ENCODE measurements around the gene RPS3. TPM values are rescaled to one million over a fixed set of nuclear protein-coding genes. Genes with fewer than 3 reads are reported as not detected.

Gene RPS3
- total and polyA plus RNA-seq, 2 of the 13 experiments (the other 11 are each of a cell fraction or from before 2014, with no cell fraction given) = 2,143 to 3,616 TPM

- H3K36me3 ChIP-seq (replicated peaks in 1 of 2; ENCODE audit: control insufficient read depth in 1 of 2, insufficient read depth in 2 of 2, low read length in 2 of 2) = no peaks in the 10 kb centered on the region
- intact Hi-C loops (cut with micrococcal nuclease; ENCODE audit: unreplicated experiment) = no loop called here
- H3K27ac ChIP-seq (ENCODE audit: extremely low read length, insufficient read depth, low read length) = peak overlapping the region; percentile 85
- H3K4me1 ChIP-seq (ENCODE audit: insufficient read depth, low read length) = peaks cover 75% of the 10 kb centered on the region
- WGBS (ENCODE audit: low lambda C conversion rate) = 68% methylated on average over 2 of the region's 4 CpGs
- no peak overlapping the region for H2AFZ ChIP-seq (ENCODE audit: low read length)
- peak overlapping the region; percentile 63 to 86 (median 84); a peak in 5 of 6 replicates for H3K4me3 ChIP-seq (replicated peaks in 1 of 3; ENCODE audit: insufficient read depth in 1 of 3, low read depth in 2 of 3, low read length in 3 of 3)
- H3K9me3 ChIP-seq (ENCODE audit: low read length) = no peaks in the 10 kb centered on the region
- H3K27me3 ChIP-seq (ENCODE audit: control insufficient read depth in 1 of 2, insufficient read depth in 2 of 2, low read length in 2 of 2) = peaks cover 1 to 4% of the 10 kb centered on the region in 2 experiments; a peak in 2 of 5 replicates
- peaks cover 55% of the 10 kb centered on the region for H3K79me2 ChIP-seq (ENCODE audit: insufficient read depth, low read length)
- peak overlapping the region; percentile 99 for H3K4me2 ChIP-seq (ENCODE audit: low read depth, low read length)
- in situ Hi-C loops (cut with HindIII; ENCODE audit: extremely low pct_ligation_motif_present, low pct_unique_long_range_greater_than_20kb) = no loop called here
- peak overlapping the region; percentile 85 for H3K9ac ChIP-seq (ENCODE audit: insufficient read depth, low read depth, low read length)
- peak; percentile 15 for FAIRE-seq
- no TSS peak for BruUV-seq (replicated peaks)
- ChIA-PET POLR2A (interaction anchor here (3.7 kb wide), 1 partner anchor 9 kb away, joined by 20 read pairs; no protein-coding TSS in a partner anchor), CTCF (ENCODE audit: low intra/inter-chr PET ratio, low total read pairs) (no interaction called here)
- ATAC-seq = peak; percentile 26
- DNase-seq (ENCODE audit: low spot score) = no peak
- peaks cover 32% of the 10 kb centered on the region; the same call in 1 of the 2 replicates for H4K20me1 ChIP-seq (ENCODE audit: insufficient read depth, low read length)
- no peak for TF ChIP-seq XBP1 (CRISPR knock-in tag; IDR thresholded peaks at IDR 0.05)
- TF ChIP-seq FOXP1 (IDR thresholded peaks at IDR 0.05) = no peak
- no peak for TF ChIP-seq FOXP1 (CRISPR knock-in tag; IDR thresholded peaks at IDR 0.05)
- TF ChIP-seq GLMP (CRISPR knock-in tag; IDR thresholded peaks at IDR 0.05; ENCODE audit: borderline replicate concordance) = no peak
- no peak for TF ChIP-seq XRCC5 (optimal IDR thresholded peaks at IDR 0.05; ENCODE audit: low read length)
- no peak for TF ChIP-seq DMAP1 (CRISPR knock-in tag; IDR thresholded peaks at IDR 0.05)
- TF ChIP-seq TRAFD1 (CRISPR knock-in tag; IDR thresholded peaks at IDR 0.05; ENCODE audit: borderline replicate concordance) = no peak
- TF ChIP-seq TSC22D2 (CRISPR knock-in tag; IDR thresholded peaks at IDR 0.05; ENCODE audit: borderline replicate concordance) = no peak
- peak; percentile 36; the same call in 1 of the 2 replicates for TF ChIP-seq YEATS4 (CRISPR knock-in tag; IDR thresholded peaks at IDR 0.05; ENCODE audit: borderline replicate concordance)
- peak; percentile 68; the same call in 1 of the 2 replicates for TF ChIP-seq PAXIP1 (CRISPR knock-in tag; conservative IDR thresholded peaks at IDR 0.05)
- no peak; the same call in none of the 2 replicates for TF ChIP-seq ZBTB43 (CRISPR knock-in tag; conservative IDR thresholded peaks at IDR 0.05)
- TF ChIP-seq ZNF75D (CRISPR knock-in tag; IDR thresholded peaks at IDR 0.05; ENCODE audit: borderline replicate concordance) = no peak
- TF ChIP-seq AKAP8 (CRISPR knock-in tag; IDR thresholded peaks at IDR 0.05) = no peak
- TF ChIP-seq ZZZ3 (CRISPR knock-in tag; IDR thresholded peaks at IDR 0.05; ENCODE audit: borderline replicate concordance) = no peak
- no peak for TF ChIP-seq ZNF616 (CRISPR knock-in tag; IDR thresholded peaks at IDR 0.05; ENCODE audit: low read depth)
- TF ChIP-seq PBX3 (CRISPR knock-in tag; IDR thresholded peaks at IDR 0.05; ENCODE audit: borderline replicate concordance) = no peak
Measured at GRCh38 chr11:75349521-75350116, 49.7 kb upstream of the RPS3 start.

All from HepG2 (cell line).